B cell (primary cell): Measurements from ENCODE around the gene SLC30A7. TPM values are rescaled to one million over a fixed set of nuclear protein-coding genes. Genes with fewer than 3 reads are reported as not detected.
A peak's percentile ranks its signal among the peaks of the same experiment; 100 is the strongest.

Experiments used
- ATAC-seq: fragments of 200-7000 bp; cut with Tn5 transposase; one replicate; pipeline ENCODE4 v1.10.0; 2021; ENCODE audit warnings: low read depth, mild to moderate bottlenecking, moderate number of reproducible peaks, moderate library complexity
- CTCF ChIA-PET: fragments of 350-600 bp; sonication (Branson Sonifier 250); formaldehyde crosslinking; loops from one replicate; lab custom pipeline; 2021; ENCODE audit warnings: antibody characterized with exemption, inconsistent platforms; lab: Charles Lee
- POLR2A ChIA-PET: fragments of 350-600 bp; sonication (Branson Sonifier 250); formaldehyde crosslinking; loops from one replicate; lab custom pipeline; 2021; ENCODE audit warnings: antibody characterized with exemption; lab: Charles Lee
- DNase-seq: peaks from one replicate; pipeline ENCODE4 v3.0.0; 2013
- H2AFZ ChIP-seq: 2 replicates; pipeline ENCODE4 v1.6.1; 2012; ENCODE audit warnings: mild to moderate bottlenecking, low read depth, low read length; ENCODE audit not compliant: insufficient read depth, poor library complexity, severe bottlenecking
- H3K27ac ChIP-seq, 2 donors: 1 replicate in 1 of 2; 2 replicates in 1 of 2; pipeline ENCODE4 v1.5.1; 2012 to 2013; ENCODE audit warnings: low read length in 2 of 2, mild to moderate bottlenecking in 2 of 2, moderate library complexity in 1 of 2
- H3K27me3 ChIP-seq, 4 experiments: fragments of 200-600 bp in 1 of 4; sonication (generic) in 1 of 4; replicated peaks in 1 of 4; 1 replicate in 2 of 4; 2 replicates in 2 of 4; pipeline versions ENCODE4 v1.6.1 to v1.7.0; 2013 to 2016; ENCODE audit warnings: low read length in 3 of 4, mild to moderate bottlenecking in 2 of 4, mixed read lengths in 1 of 4, moderate library complexity in 1 of 4; ENCODE audit not compliant: insufficient read depth in 4 of 4, control insufficient read depth in 3 of 4; ENCODE audit errors: control extremely low read depth in 1 of 4
- H3K36me3 ChIP-seq, 2 experiments: replicated peaks in 1 of 2; 1 replicate in 1 of 2; 2 replicates in 1 of 2; pipeline versions ENCODE4 v1.6.1 to v1.7.1; 2013; ENCODE audit warnings: low read length in 1 of 2; ENCODE audit not compliant: insufficient read depth in 2 of 2, control insufficient read depth in 1 of 2; ENCODE audit errors: control extremely low read depth in 1 of 2, extremely low read depth in 1 of 2
- H3K4me1 ChIP-seq, 2 donors: fragments of 200-600 bp in 1 of 2; sonication (generic) in 1 of 2; 1 replicate in 1 of 2; 2 replicates in 1 of 2; pipeline versions ENCODE4 v1.5.1 to v1.6.1; 2013 to 2017; ENCODE audit warnings: low read length in 2 of 2; ENCODE audit not compliant: control insufficient read depth in 2 of 2, insufficient read depth in 2 of 2
- H3K4me2 ChIP-seq: replicated peaks from 2 replicates; pipeline ENCODE3; 2012; ENCODE audit warnings: mild to moderate bottlenecking, low read depth, low read length; ENCODE audit not compliant: poor library complexity, severe bottlenecking
- H3K4me3 ChIP-seq, 5 experiments: fragments of 200-600 bp in 1 of 5; sonication (generic) in 1 of 5; 1 replicate in 3 of 5; 2 replicates in 2 of 5; pipeline versions ENCODE4 v1.5.1 to v1.7.0; 2011 to 2016; ENCODE audit warnings: low read length in 4 of 5, mild to moderate bottlenecking in 4 of 5, low read depth in 2 of 5, control low read depth in 1 of 5, moderate library complexity in 1 of 5; ENCODE audit not compliant: insufficient read depth in 1 of 5; ENCODE audit errors: control extremely low read depth in 1 of 5, extremely low read depth in 1 of 5
- H3K79me2 ChIP-seq: fragments of 200-600 bp; sonication (generic); one replicate; pipeline ENCODE4 v1.6.0; 2016; ENCODE audit warnings: low read length; ENCODE audit not compliant: control insufficient read depth, insufficient read depth
- H3K9ac ChIP-seq: fragments of 200-600 bp; sonication (generic); 2 replicates; pipeline ENCODE4 v1.6.1; 2017; ENCODE audit warnings: mild to moderate bottlenecking, low read length, moderate library complexity
- H3K9me3 ChIP-seq, 3 donors: one replicate each; pipeline versions ENCODE4 v1.6.1 to v1.7.1; 2013; ENCODE audit warnings: low read length in 2 of 3; ENCODE audit not compliant: control insufficient read depth in 2 of 3, insufficient read depth in 1 of 3; ENCODE audit errors: control extremely low read depth in 1 of 3
- H4K20me1 ChIP-seq: 2 replicates; pipeline ENCODE4 v1.6.0; 2012; ENCODE audit warnings: mild to moderate bottlenecking, low read length; ENCODE audit not compliant: insufficient read depth, control insufficient read depth, poor library complexity, severe bottlenecking
- H3K27ac Mint-ChIP-seq: one replicate; pipeline ENCODE4 v1.8.0; 2021; ENCODE audit warnings: mixed read lengths
- H3K27me3 Mint-ChIP-seq: one replicate; pipeline ENCODE4 v1.8.0; 2021; ENCODE audit warnings: mixed read lengths
- H3K4me1 Mint-ChIP-seq: one replicate; pipeline ENCODE4 v1.8.0; 2021; ENCODE audit warnings: mixed read lengths
- H3K4me3 Mint-ChIP-seq: one replicate; pipeline ENCODE4 v1.8.0; 2021; ENCODE audit warnings: mixed read lengths
- H3K9me3 Mint-ChIP-seq: one replicate; pipeline ENCODE4 v1.8.0; 2022; ENCODE audit warnings: mixed read lengths; ENCODE audit not compliant: insufficient read depth
- EZH2 ChIP-seq: IDR thresholded peaks from 2 replicates; pipeline ENCODE4 v1.6.1; 2012; ENCODE audit warnings: borderline replicate concordance, low read depth, mild to moderate bottlenecking, moderate library complexity, low read length; ENCODE audit not compliant: insufficient read depth, poor library complexity, severe bottlenecking
- WGBS: methylation state at CpG from one replicate; pipeline ENCODE4 v1.1.5; 2013; ENCODE audit warnings: missing lambda C conversion rate; ENCODE audit not compliant: insufficient coverage; 5-methylcytosine and 5-hydroxymethylcytosine counted together
- intact Hi-C: fragments of 100-400 bp; cut with micrococcal nuclease; formaldehyde crosslinking; loops from one replicate; pipeline ENCODE4 v1.10.0; 2022
- polyA plus RNA-seq: library from polyadenylated mRNA; depleted of rRNA; stranded (reverse); fragments of >200 nt; gene quantifications from 2 replicates; pipeline ENCODE4 v1.2.3, GENCODE V29; 2012
- total RNA-seq, 2 donors: library from RNA; stranded (reverse); fragments of 120-200 nt in 1 of 2; gene quantifications; 1 replicate in 1 of 2; 2 replicates in 1 of 2; pipeline versions ENCODE4 v1.2.3 to v1.2.4, GENCODE V29; 2013 to 2022
- TF ChIP-seq, protein P1 (sequence below): fragments of 200-600 bp; IDR thresholded peaks from one replicate; pipeline ENCODE4 v1.8.0; 2022; ENCODE audit warnings: antibody characterized with exemption, mild to moderate bottlenecking

The SLC30A7 gene
- total and polyA plus RNA-seq, 2 donors (not counting 1 experiment from before 2014, with no cell fraction given), result 5.2 to 28.6 TPM

- Histone ChIP-seq H2AFZ (no peak overlapping the region), H3K27me3 (no peaks in the 10 kb centered on the region), H3K4me3 (no peak overlapping the region), H3K9me3 (no peaks in the 10 kb centered on the region), H3K36me3 (peaks cover 0 to 17% of the 10 kb centered on the region in 2 experiments), H3K4me1 (peaks cover 5 to 14% of the 10 kb centered on the region in 2 donors), H3K79me2 (no peaks in the 10 kb centered on the region), H3K27ac (no peak overlapping the region), H3K4me2 (no peak overlapping the region), H3K9ac (no peak overlapping the region), H4K20me1 (no peaks in the 10 kb centered on the region)
- WGBS, result no CpG with 5 or more reads among the region's 1 CpG
- no peaks in the 10 kb centered on the region for H3K27me3 Mint-ChIP-seq
- CTCF ChIA-PET, result interaction anchor here (0.9 kb wide), 1 partner anchor 312 kb away, joined by 5 read pairs; no protein-coding TSS in a partner anchor
- DNase-seq, result no peak
- no peak for ATAC-seq
- peaks cover 20% of the 10 kb centered on the region for H3K4me1 Mint-ChIP-seq
- POLR2A ChIA-PET, result no interaction called here
- intact Hi-C loops, result no loop called here
- H3K9me3 Mint-ChIP-seq, result no peaks in the 10 kb centered on the region
- peak overlapping the region; percentile 54 for H3K27ac Mint-ChIP-seq
- H3K4me3 Mint-ChIP-seq, result no peak overlapping the region
- TF ChIP-seq, protein P1, sequence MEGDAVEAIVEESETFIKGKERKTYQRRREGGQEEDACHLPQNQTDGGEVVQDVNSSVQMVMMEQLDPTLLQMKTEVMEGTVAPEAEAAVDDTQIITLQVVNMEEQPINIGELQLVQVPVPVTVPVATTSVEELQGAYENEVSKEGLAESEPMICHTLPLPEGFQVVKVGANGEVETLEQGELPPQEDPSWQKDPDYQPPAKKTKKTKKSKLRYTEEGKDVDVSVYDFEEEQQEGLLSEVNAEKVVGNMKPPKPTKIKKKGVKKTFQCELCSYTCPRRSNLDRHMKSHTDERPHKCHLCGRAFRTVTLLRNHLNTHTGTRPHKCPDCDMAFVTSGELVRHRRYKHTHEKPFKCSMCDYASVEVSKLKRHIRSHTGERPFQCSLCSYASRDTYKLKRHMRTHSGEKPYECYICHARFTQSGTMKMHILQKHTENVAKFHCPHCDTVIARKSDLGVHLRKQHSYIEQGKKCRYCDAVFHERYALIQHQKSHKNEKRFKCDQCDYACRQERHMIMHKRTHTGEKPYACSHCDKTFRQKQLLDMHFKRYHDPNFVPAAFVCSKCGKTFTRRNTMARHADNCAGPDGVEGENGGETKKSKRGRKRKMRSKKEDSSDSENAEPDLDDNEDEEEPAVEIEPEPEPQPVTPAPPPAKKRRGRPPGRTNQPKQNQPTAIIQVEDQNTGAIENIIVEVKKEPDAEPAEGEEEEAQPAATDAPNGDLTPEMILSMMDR, result no peak
- TF ChIP-seq EZH2, result no peak
Measured at GRCh38 chr1:100976936-100977335, 81.0 kb downstream of the SLC30A7 start.

DNA sequence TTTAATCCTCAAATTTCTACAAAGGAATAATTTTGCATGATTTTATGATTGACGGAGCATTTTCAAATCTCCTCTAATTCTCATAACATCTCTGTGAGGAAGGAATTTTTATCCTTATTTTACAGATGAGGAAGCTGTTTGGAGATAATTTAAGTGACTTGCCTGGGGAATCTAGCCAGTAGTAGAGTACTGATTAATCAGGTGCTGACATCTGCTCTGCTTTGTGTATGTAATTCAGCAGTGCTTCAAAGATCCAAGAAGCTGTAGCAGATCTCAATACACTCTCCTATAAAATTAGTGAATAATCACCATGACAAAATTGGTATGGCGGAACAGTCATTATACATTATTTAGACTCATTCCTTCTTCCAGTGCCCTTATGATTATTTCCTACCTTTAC is 83.7 kb downstream of the SLC30A7 start:
- Histone ChIP-seq H2AFZ (no peak overlapping the region), H3K27me3 (no peaks in the 10 kb centered on the region), H3K36me3 (peaks cover 4 to 27% of the 10 kb centered on the region in 2 experiments), H3K27ac (no peak overlapping the region), H3K9ac (no peak overlapping the region), H4K20me1 (no peaks in the 10 kb centered on the region), H3K4me3 (no peak overlapping the region), H3K79me2 (no peaks in the 10 kb centered on the region), H3K4me1 (peaks cover 0 to 9% of the 10 kb centered on the region in 2 donors), H3K9me3 (no peaks in the 10 kb centered on the region), H3K4me2 (no peak overlapping the region)
- Mint-ChIP-seq H3K9me3 (no peaks in the 10 kb centered on the region), H3K4me1 (peaks cover 9% of the 10 kb centered on the region), H3K27ac (no peak overlapping the region), H3K4me3 (no peak overlapping the region), H3K27me3 (no peaks in the 10 kb centered on the region)
- ChIA-PET CTCF (interaction anchor here (0.8 to 1.0 kb wide), 2 partner anchors 100 to 330 kb away, joined by 3 read pairs; no protein-coding TSS in a partner anchor), POLR2A (no interaction called here)
- ATAC-seq (no peak), DNase-seq (no peak)
- intact Hi-C loops, result no loop called here
- TF ChIP-seq, protein P1, result no peak
- 100% methylated on average over 1 of the region's 2 CpGs for WGBS
